ENCODE results near the gene TMEM184A. TPM values are rescaled to one million over a fixed set of nuclear protein-coding genes. Genes with fewer than 3 reads are reported as not detected.

Gene TMEM184A
- total and polyA plus RNA-seq, 2 experiments from 2014 or later, result 14.5 to 24.7 TPM

- Histone ChIP-seq H3K79me2 (peaks cover 2% of the 10 kb centered on the region), H3K36me3 (replicated peaks; ENCODE audit: insufficient read depth, low read depth) (no peaks in the 10 kb centered on the region), H3K27me3 (no peaks in the 10 kb centered on the region), H3K4me3 (no peak overlapping the region), H3K27ac (no peak overlapping the region), H3K4me1 (ENCODE audit: insufficient read depth) (no peaks in the 10 kb centered on the region), H3K9me3 (ENCODE audit: low read depth) (no peaks in the 10 kb centered on the region), H3K9me2 (replicated peaks; ENCODE audit: insufficient read depth) (no peaks in the 10 kb centered on the region), H2AFZ (no peak overlapping the region), H3K4me2 (no peak overlapping the region), H4K20me1 (ENCODE audit: insufficient read depth, poor library complexity, severe bottlenecking) (peaks cover 4% of the 10 kb centered on the region)
- WGBS (ENCODE audit: low lambda C conversion rate, missing lambda C conversion rate), result 85% methylated on average over 40 of the region's 41 CpGs
- TF ChIP-seq EZH2phosphoT487 (IDR thresholded peaks at IDR 0.05; ENCODE audit: low read depth, severe bottlenecking, unreplicated experiment) (no peak), CTCF (IDR thresholded peaks at IDR 0.05; ENCODE audit: poor library complexity) (no peak), EZH2 (IDR thresholded peaks at IDR 0.05; ENCODE audit: borderline replicate concordance) (no peak)
- no peak for DNase-seq (ENCODE audit: low spot score)
Measured at GRCh38 chr7:1544178-1544895, 11.7 kb downstream of the TMEM184A start.

GRCh38 chr7:1543826-1544177, 12.2 kb downstream of the TMEM184A start:
- H3K4me2 ChIP-seq, result no peak overlapping the region
- H3K36me3 ChIP-seq (replicated peaks; ENCODE audit: insufficient read depth, low read depth), result no peaks in the 10 kb centered on the region

GRCh38 chr7:1542841-1543747, 12.9 kb downstream of the TMEM184A start:
- DNase-seq (ENCODE audit: low spot score), result no peak
- no peak overlapping the region for H3K4me3 ChIP-seq
- H2AFZ ChIP-seq, result no peak overlapping the region
- 92% methylated on average over 37 of the region's 38 CpGs for WGBS (ENCODE audit: low lambda C conversion rate, missing lambda C conversion rate)
- H3K4me2 ChIP-seq, result no peak overlapping the region
- peaks cover 4% of the 10 kb centered on the region for H4K20me1 ChIP-seq (ENCODE audit: insufficient read depth, poor library complexity, severe bottlenecking)
- H3K9me3 ChIP-seq (ENCODE audit: low read depth), result no peaks in the 10 kb centered on the region
- no peaks in the 10 kb centered on the region for H3K36me3 ChIP-seq (replicated peaks; ENCODE audit: insufficient read depth, low read depth)
- peaks cover 14% of the 10 kb centered on the region for H3K79me2 ChIP-seq
- no peak overlapping the region for H3K27ac ChIP-seq
- TF ChIP-seq EZH2phosphoT487 (IDR thresholded peaks at IDR 0.05; ENCODE audit: low read depth, severe bottlenecking, unreplicated experiment) (no peak), CTCF (IDR thresholded peaks at IDR 0.05; ENCODE audit: poor library complexity) (no peak), EZH2 (IDR thresholded peaks at IDR 0.05; ENCODE audit: borderline replicate concordance) (no peak)
- peaks cover 11% of the 10 kb centered on the region for H3K4me1 ChIP-seq (ENCODE audit: insufficient read depth)
- H3K27me3 ChIP-seq, result no peaks in the 10 kb centered on the region
- no peaks in the 10 kb centered on the region for H3K9me2 ChIP-seq (replicated peaks; ENCODE audit: insufficient read depth)

More at GRCh38 chr7:1543826-1544177, 12.2 kb downstream of the TMEM184A start:
- Histone ChIP-seq H3K27ac (no peak overlapping the region), H3K9me2 (replicated peaks; ENCODE audit: insufficient read depth) (no peaks in the 10 kb centered on the region), H3K79me2 (peaks cover 7% of the 10 kb centered on the region), H4K20me1 (ENCODE audit: insufficient read depth, poor library complexity, severe bottlenecking) (peaks cover 4% of the 10 kb centered on the region), H3K4me1 (ENCODE audit: insufficient read depth) (peaks cover 4% of the 10 kb centered on the region), H3K27me3 (no peaks in the 10 kb centered on the region), H3K9me3 (ENCODE audit: low read depth) (no peaks in the 10 kb centered on the region), H2AFZ (no peak overlapping the region), H3K4me3 (no peak overlapping the region)
- 87% methylated on average over 6 of the region's 6 CpGs for WGBS (ENCODE audit: low lambda C conversion rate, missing lambda C conversion rate)
- TF ChIP-seq CTCF (IDR thresholded peaks at IDR 0.05; ENCODE audit: poor library complexity) (no peak), EZH2 (IDR thresholded peaks at IDR 0.05; ENCODE audit: borderline replicate concordance) (no peak), EZH2phosphoT487 (IDR thresholded peaks at IDR 0.05; ENCODE audit: low read depth, severe bottlenecking, unreplicated experiment) (no peak)
- no peak for DNase-seq (ENCODE audit: low spot score)

All from hepatocyte (in vitro differentiated cells).